A549 (cell line): ENCODE measurements around the gene LBX2. TPM values are rescaled to one million over a fixed set of nuclear protein-coding genes. Genes with fewer than 3 reads are reported as not detected.

Experiments
- ATAC-seq, 2 experiments: fragments of 200-7000 bp in 1 of 2; fragments of >200 bp in 1 of 2; cut with Nextera tagmentation in 1 of 2; cut with Tn5 transposase in 1 of 2; 3 replicates each; pipeline versions ENCODE4 v1.8.0 to v1.9.1; 2018 to 2020; ENCODE audit warnings: mild to moderate bottlenecking in 1 of 2, moderate library complexity in 1 of 2
- CTCF ChIA-PET: fragments of 300-600 bp; sonication (Branson Sonifier 250); formaldehyde crosslinking; extraction: SDS; loops from one replicate; lab custom pipeline; 2021; ENCODE audit warnings: antibody characterized with exemption, inconsistent platforms; lab: Yijun Ruan, JAX
- POLR2A ChIA-PET: fragments of 350-600 bp; formaldehyde crosslinking; extraction: SDS; loops from one replicate; lab custom pipeline; 2021; ENCODE audit warnings: antibody characterized with exemption, inconsistent platforms; lab: Yijun Ruan, JAX
- DNase-seq, 2 experiments: peaks; one replicate each; pipeline versions ENCODE4 v3.0.0 to v3.0.0-alpha.2; 2011 to 2016; ENCODE audit warnings: low read depth in 1 of 2, low spot score in 1 of 2
- FAIRE-seq: peaks from 2 replicates; lab custom pipeline; 2011; peaks lifted over from hg19 to GRCh38; lab: Jason Lieb, UNC
- H3K27ac ChIP-seq, 2 experiments: fragments of >200 bp; sonication (Bioruptor Twin); formaldehyde crosslinking; 3 replicates each; pipeline ENCODE4 v1.5.1; 2016 to 2017
- H3K4me1 ChIP-seq: fragments of >200 bp; sonication (Bioruptor Twin); formaldehyde crosslinking; 3 replicates; pipeline ENCODE4 v1.6.1; 2016
- H3K4me2 ChIP-seq: fragments of >200 bp; sonication (Bioruptor Twin); formaldehyde crosslinking; 3 replicates; pipeline ENCODE4 v1.6.1; 2016
- H3K4me3 ChIP-seq: fragments of >200 bp; sonication (Bioruptor Twin); formaldehyde crosslinking; 3 replicates; pipeline ENCODE4 v1.5.1; 2016
- H3K9me3 ChIP-seq: fragments of >200 bp; sonication (Bioruptor Twin); formaldehyde crosslinking; 3 replicates; pipeline ENCODE4 v1.6.1; 2016
- CBX8 ChIP-seq: fragments of 200-600 bp; sonication (generic); IDR thresholded peaks from 2 replicates; pipeline ENCODE4 v1.6.1; 2016
- CEBPB ChIP-seq, 2 experiments: fragments of >200 bp in 1 of 2; sonication (Bioruptor Twin) in 1 of 2; formaldehyde crosslinking in 1 of 2; IDR thresholded peaks; 2 replicates each; pipeline ENCODE4 v1.6.1; 2012 to 2016
- CTCF ChIP-seq: fragments of >200 bp; sonication (Bioruptor Twin); formaldehyde crosslinking; IDR thresholded peaks from 3 replicates; pipeline ENCODE4 v1.5.1; 2016
- EHF ChIP-seq: fragments of 250-450 bp; sonication (Bioruptor Pico); IDR thresholded peaks from 2 replicates; pipeline ENCODE4 v1.5.0; 2020; ENCODE audit warnings: mild to moderate bottlenecking
- EHMT2 ChIP-seq: fragments of 200-600 bp; sonication (generic); IDR thresholded peaks from 2 replicates; pipeline ENCODE4 v1.6.1; 2016; ENCODE audit warnings: antibody characterized with exemption, low read depth, mild to moderate bottlenecking, moderate library complexity
- ELK1 ChIP-seq: fragments of 150-350 bp; IDR thresholded peaks from 2 replicates; pipeline ENCODE4 v1.6.1; 2014; ENCODE audit warnings: low read depth, mild to moderate bottlenecking, low read length
- FOSB ChIP-seq: fragments of 250-450 bp; sonication (Bioruptor Pico); IDR thresholded peaks from 2 replicates; pipeline ENCODE4 v1.5.0; 2020; ENCODE audit warnings: mild to moderate bottlenecking, moderate library complexity
- GATA3 ChIP-seq: IDR thresholded peaks from 2 replicates; pipeline ENCODE4 v1.6.1; 2012; ENCODE audit warnings: borderline replicate concordance
- HDAC2 ChIP-seq: fragments of 200-600 bp; sonication (generic); IDR thresholded peaks from 2 replicates; pipeline ENCODE4 v1.6.1; 2016
- HMGXB4 ChIP-seq: fragments of 250-450 bp; sonication (Bioruptor Pico); IDR thresholded peaks from 2 replicates; pipeline ENCODE4 v1.5.0; 2021; ENCODE audit warnings: mild to moderate bottlenecking, moderate library complexity, borderline replicate concordance
- HOXB5 ChIP-seq: fragments of 250-450 bp; sonication (Bioruptor Pico); IDR thresholded peaks from 2 replicates; pipeline ENCODE4 v1.5.0; 2020; ENCODE audit warnings: mild to moderate bottlenecking, moderate library complexity
- JUN ChIP-seq, 2 experiments: fragments of >200 bp; sonication (Bioruptor Twin); formaldehyde crosslinking; IDR thresholded peaks; 2 replicates in 1 of 2; 3 replicates in 1 of 2; pipeline ENCODE4 v1.6.1; 2016 to 2017
- KDM5A ChIP-seq: fragments of 200-600 bp; sonication (generic); IDR thresholded peaks from 2 replicates; pipeline ENCODE4 v1.6.1; 2016; ENCODE audit warnings: antibody characterized with exemption, mild to moderate bottlenecking
- MAFK ChIP-seq: fragments of 450-650 bp; IDR thresholded peaks from 2 replicates; pipeline ENCODE4 v1.6.1; 2014; ENCODE audit not compliant: partially characterized antibody
- MAX ChIP-seq: IDR thresholded peaks from 2 replicates; pipeline ENCODE4 v1.6.1; 2012
- PHF8 ChIP-seq: fragments of 200-600 bp; sonication (generic); IDR thresholded peaks from 2 replicates; pipeline ENCODE4 v1.6.1; 2016; ENCODE audit warnings: low read depth, mild to moderate bottlenecking, antibody characterized with exemption, moderate library complexity, borderline replicate concordance
- RFX5 ChIP-seq: fragments of 450-650 bp; IDR thresholded peaks from 2 replicates; pipeline ENCODE4 v1.7.1; 2014; ENCODE audit warnings: antibody characterized with exemption, mild to moderate bottlenecking, moderate library complexity
- RNF2 ChIP-seq: fragments of 200-600 bp; sonication (generic); IDR thresholded peaks from 2 replicates; pipeline ENCODE4 v1.6.1; 2016; ENCODE audit warnings: low read depth, mild to moderate bottlenecking, antibody characterized with exemption, moderate library complexity, borderline replicate concordance
- TFCP2L1 ChIP-seq: fragments of 250-450 bp; sonication (Bioruptor Pico); IDR thresholded peaks from 2 replicates; pipeline ENCODE4 v1.5.0; 2021; ENCODE audit warnings: mild to moderate bottlenecking
- TP53 ChIP-seq: fragments of 250-450 bp; sonication (Bioruptor Pico); IDR thresholded peaks from 2 replicates; pipeline ENCODE4 v1.5.0; 2021; ENCODE audit warnings: mild to moderate bottlenecking, moderate library complexity
- ZNF302 ChIP-seq: fragments of 250-450 bp; sonication (Bioruptor Pico); IDR thresholded peaks from 2 replicates; pipeline ENCODE4 v1.9.0; 2021; ENCODE audit warnings: inconsistent platforms, mild to moderate bottlenecking, moderate library complexity
- ZSCAN20 ChIP-seq: fragments of 250-450 bp; sonication (Bioruptor Pico); IDR thresholded peaks from 2 replicates; pipeline ENCODE4 v1.8.0; 2022; ENCODE audit warnings: mild to moderate bottlenecking, moderate library complexity
- WGBS: methylation state at CpG from one replicate; pipeline ENCODE4 v1.1.6; 2017; ENCODE audit errors: missing lambda C conversion rate; 5-methylcytosine and 5-hydroxymethylcytosine counted together
- polyA plus RNA-seq, 4 experiments: library from polyadenylated mRNA; depleted of rRNA in 3 of 4; stranded (reverse); fragments of >200 nt; fragmentation: RNase III in 1 of 4; extraction: RNeasy Plus Mini Kit Qiagen cat#74134 plus additional on column Dnase treatment in 1 of 4; gene quantifications; 2 replicates in 3 of 4; 3 replicates in 1 of 4; pipeline ENCODE4 v1.2.3, GENCODE V29; 2011 to 2017

LBX2 gene
- polyA plus RNA-seq, 2 of the 4 experiments (the other 2 are of a cell fraction): 0.84 to 2.4 TPM

- TF ChIP-seq KDM5A (no peak), RNF2 (no peak), JUN (IDR thresholded peaks at IDR 0.05) (no peak), GATA3 (0 out of 2 replicates have a peak, but pooled peaks have one; percentile 9), HDAC2 (no peak), ZNF302 (CRISPR knock-in tag) (no peak)
- Histone ChIP-seq H3K27ac (peak overlapping the region; percentile 83 to 96), H3K4me2 (peak overlapping the region; percentile 72), H3K4me1 (peaks cover 29% of the 10 kb centered on the region), H3K9me3 (no peaks in the 10 kb centered on the region), H3K4me3 (peak overlapping the region; percentile 54)
- WGBS: 53% methylated on average over 27 of the region's 32 CpGs
- FAIRE-seq (no peak), ATAC-seq (no peak), DNase-seq (no peak)
- ChIA-PET CTCF (interaction anchor here (1.0 to 15.5 kb wide), 4 partner anchors 15 to 111 kb away, joined by 3 to 184 read pairs (median 10); partner anchors contain the start of genes CCDC142 and TTC31), POLR2A (interaction anchor here (1.8 kb wide), 1 partner anchor 19 kb away, joined by 11 read pairs; the partner anchor contains the start of genes CCDC142 and TTC31)
Observed at GRCh38 chr2:74502147-74502719, 2.8 kb upstream of the LBX2 start.

GRCh38 chr2:74501335-74502071 lies 2.1 kb upstream of the LBX2 start:
- H3K4me3 ChIP-seq: peak overlapping the region; percentile 54

GRCh38 chr2:74500578-74500946 lies 1.2 kb upstream of the LBX2 start:
- peaks cover 18% of the 10 kb centered on the region for H3K4me1 ChIP-seq
- no peak for FAIRE-seq
- TF ChIP-seq TFCP2L1 (CRISPR knock-in tag) (no peak), HOXB5 (CRISPR knock-in tag) (no peak), EHMT2 (no peak), FOSB (no peak), CEBPB (IDR thresholded peaks at IDR 0.05) (no peak), RFX5 (no peak), HMGXB4 (CRISPR knock-in tag) (no peak)
- H3K4me3 ChIP-seq: no peak overlapping the region
- no peak overlapping the region for H3K27ac ChIP-seq
- CTCF ChIA-PET: interaction anchor here (0.8 to 15.5 kb wide), 7 partner anchors 13 to 375 kb away, joined by 3 to 184 read pairs (median 4); partner anchors contain the start of genes AUP1, CCDC142, HTRA2 and MRPL53
- DNase-seq: no peak
- ATAC-seq: no peak
- POLR2A ChIA-PET: interaction anchor here (1.0 to 1.6 kb wide), 3 partner anchors 11 to 88 kb away, joined by 3 to 5 read pairs (median 4); partner anchors contain the start of genes CCDC142 and TTC31
- H3K9me3 ChIP-seq: no peaks in the 10 kb centered on the region
- H3K4me2 ChIP-seq: no peak overlapping the region

More at GRCh38 chr2:74501335-74502071, 2.1 kb upstream of the LBX2 start:
- TF ChIP-seq EHF (CRISPR knock-in tag): no peak
- no peak for DNase-seq
- Histone ChIP-seq H3K9me3 (no peaks in the 10 kb centered on the region), H3K27ac (peak overlapping the region in 1 of 2 experiments; percentile 96; a peak in 4 of 6 replicates), H3K4me2 (peak overlapping the region; percentile 72), H3K4me1 (peaks cover 27% of the 10 kb centered on the region)
- no peak; a peak in 2 of 6 replicates for ATAC-seq
- CTCF ChIA-PET: interaction anchor here (0.9 to 15.5 kb wide), 7 partner anchors 8 to 374 kb away, joined by 3 to 184 read pairs (median 4); partner anchors contain the start of genes CCDC142 and TTC31
- FAIRE-seq: no peak
- POLR2A ChIA-PET: interaction anchor here (1.0 to 1.6 kb wide), 3 partner anchors 12 to 87 kb away, joined by 3 to 5 read pairs (median 4); partner anchors contain the start of genes CCDC142 and TTC31
- WGBS: 88% methylated on average over 18 of the region's 18 CpGs

- H3K4me3 ChIP-seq: no peak overlapping the region
- no peak for ATAC-seq
- H3K9me3 ChIP-seq: no peaks in the 10 kb centered on the region
- H3K4me2 ChIP-seq: no peak overlapping the region
- CTCF ChIA-PET: interaction anchor here (0.8 to 15.5 kb wide), 7 partner anchors 13 to 375 kb away, joined by 3 to 184 read pairs (median 4); partner anchors contain the start of genes AUP1, CCDC142, HTRA2 and MRPL53
- H3K4me1 ChIP-seq: peaks cover 13% of the 10 kb centered on the region
- no peak for DNase-seq
- FAIRE-seq: no peak
- WGBS: 81% methylated on average over 15 of the region's 15 CpGs
- POLR2A ChIA-PET: interaction anchor here (1.1 to 1.6 kb wide), 2 partner anchors 11 to 17 kb away, joined by 4 to 5 read pairs; partner anchors contain the start of genes CCDC142 and TTC31
- H3K27ac ChIP-seq: no peak overlapping the region
- TF ChIP-seq EHMT2 (no peak), TP53 (CRISPR knock-in tag) (no peak), TFCP2L1 (CRISPR knock-in tag) (no peak), ZSCAN20 (no peak), MAFK (no peak), CTCF (no peak), RNF2 (no peak), CBX8 (no peak), GATA3 (no peak), ELK1 (no peak), MAX (no peak), PHF8 (no peak)
Observed at GRCh38 chr2:74499940-74500577, 656 bp upstream of the LBX2 start.
